DMS 273 (cell line): ENCODE data around the gene SMAD7.

Experiments
- DNase-seq: peaks from one replicate; lab custom pipeline; 2025; ENCODE audit not compliant: unreplicated experiment; lab: John Stamatoyannopoulos, UW

Gene SMAD7

DNA sequence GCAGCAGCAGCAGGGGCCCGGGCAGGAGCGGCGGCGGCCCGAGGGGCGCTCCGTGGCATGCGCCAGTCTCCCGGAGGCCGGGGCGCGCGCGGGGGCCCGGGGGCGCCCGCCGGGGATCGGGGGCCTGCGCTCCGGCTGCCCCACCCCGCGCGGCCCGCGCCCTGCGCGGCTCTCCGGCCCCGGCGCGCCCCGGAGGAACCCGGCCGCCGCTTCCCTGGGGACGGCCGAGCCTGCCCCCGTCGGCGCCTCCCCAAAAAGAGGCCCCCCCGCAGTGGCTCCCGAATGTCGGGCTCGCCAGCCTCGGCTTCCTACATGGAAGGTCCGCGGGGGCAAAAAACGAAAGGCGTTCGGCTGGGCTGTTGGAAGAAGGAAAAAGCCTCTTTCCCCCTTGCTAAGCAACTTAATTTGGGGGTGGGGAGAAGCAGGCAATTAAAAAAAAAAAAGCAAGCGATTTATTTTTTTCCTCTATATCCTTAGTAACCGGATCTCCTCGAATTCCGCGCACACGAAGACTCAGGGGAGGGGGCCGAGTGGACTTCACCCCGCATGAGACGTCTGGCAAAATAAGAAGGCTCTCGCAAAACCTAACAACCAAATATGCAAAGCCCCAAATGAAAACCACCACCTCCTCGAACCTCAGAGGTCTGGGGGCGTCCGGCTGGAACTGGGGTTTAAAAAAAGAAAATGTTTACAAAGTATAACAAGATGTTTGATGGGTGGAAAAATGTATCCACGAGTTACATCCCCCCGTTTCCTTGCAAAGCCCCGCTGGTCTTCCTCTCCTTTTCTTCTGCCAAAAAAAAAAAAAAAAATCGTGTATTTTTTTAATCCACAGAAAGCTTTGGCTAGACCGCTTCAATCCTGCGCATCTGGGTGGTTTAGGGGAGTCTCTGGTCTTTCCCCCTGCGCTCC lies at the start of gene SMAD7:
TSS of gene SMAD7 (minus strand) at position 430 of the 912 bp plus-strand sequence. CDS start 541 bp downstream, outside the sequence.
- peak; percentile 68 for DNase-seq

DNA sequence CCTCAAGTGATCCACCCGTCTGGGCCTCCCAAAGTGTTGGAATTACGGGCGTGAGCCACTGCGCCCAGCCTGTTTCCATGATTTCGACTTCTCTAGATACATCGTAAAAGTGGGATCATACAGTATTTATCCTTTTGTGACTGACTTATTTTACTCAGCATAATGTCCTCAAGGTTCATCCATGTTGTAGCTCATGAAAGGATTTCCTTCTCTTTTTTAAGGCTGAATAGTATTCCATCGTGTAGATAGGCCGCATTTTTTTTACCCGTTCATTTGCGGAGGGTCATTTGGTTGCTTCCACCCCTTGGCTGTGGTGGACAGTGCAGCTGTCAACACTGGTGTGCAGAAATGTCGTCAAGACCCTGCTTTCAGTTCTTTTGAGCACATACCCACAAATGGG lies 48.8 kb upstream of the SMAD7 start:
- no peak for DNase-seq

DNA sequence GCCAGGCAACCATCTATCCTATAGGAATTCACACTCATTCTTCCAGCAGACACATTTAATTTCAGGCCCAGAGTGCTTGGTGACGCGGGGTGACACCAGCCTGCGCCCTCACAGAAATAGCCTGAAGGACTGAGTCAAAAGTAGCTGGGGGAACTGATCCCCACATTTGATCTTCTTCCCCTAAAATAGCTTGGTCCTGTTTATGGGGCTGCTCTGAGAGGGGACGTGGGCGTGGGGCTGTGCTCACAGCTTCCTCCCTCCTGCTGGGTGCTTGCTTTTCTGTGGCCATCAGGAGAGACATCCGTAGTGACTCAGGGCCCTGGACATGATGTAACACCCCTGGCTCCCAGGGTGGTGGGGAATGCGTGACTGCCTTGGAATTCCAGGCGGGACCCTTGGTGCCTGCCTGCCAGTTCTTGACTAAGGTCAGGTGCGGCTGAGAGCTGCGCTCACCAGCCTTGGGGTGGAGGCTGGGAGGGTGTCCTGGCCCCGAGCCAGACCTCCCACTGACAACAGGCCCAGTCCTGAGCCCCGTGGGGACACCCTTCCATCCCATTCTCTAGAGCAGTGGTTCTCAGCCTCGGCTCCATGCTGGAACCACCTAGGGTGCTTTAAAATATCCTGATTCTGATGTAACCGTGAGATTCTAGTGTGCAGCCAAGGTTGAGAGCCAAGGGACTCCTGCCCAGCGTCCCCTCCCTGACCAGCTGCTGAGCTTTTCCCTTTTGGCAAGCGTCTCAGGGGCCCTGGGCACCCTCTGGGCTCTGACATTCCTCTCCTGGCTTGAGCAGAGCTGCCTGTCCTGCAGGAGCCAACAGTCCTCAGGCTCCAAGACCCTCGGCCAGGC lies 47.4 kb upstream of the SMAD7 start:
- peak; percentile 47 for DNase-seq

DNA sequence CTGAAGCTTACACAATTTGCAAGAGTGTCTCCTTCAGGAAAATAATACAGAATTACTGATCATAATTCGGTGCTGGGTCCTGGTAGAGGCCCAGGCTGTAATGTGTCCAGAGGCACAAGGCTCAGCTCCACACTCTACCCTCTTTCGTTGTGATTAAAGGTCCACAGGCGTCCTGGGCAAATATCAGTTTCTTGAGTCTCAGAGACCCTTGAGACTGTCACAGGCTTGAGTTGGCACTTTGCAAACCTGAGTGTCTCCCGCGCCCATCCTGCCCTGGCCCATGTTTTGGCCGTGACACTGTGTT lies 46.9 kb upstream of the SMAD7 start:
- DNase-seq, result no peak

- DNase-seq, result peak; percentile 25
Observed at GRCh38 chr18:48996901-48997463, 46.2 kb upstream of the SMAD7 start.

DNA sequence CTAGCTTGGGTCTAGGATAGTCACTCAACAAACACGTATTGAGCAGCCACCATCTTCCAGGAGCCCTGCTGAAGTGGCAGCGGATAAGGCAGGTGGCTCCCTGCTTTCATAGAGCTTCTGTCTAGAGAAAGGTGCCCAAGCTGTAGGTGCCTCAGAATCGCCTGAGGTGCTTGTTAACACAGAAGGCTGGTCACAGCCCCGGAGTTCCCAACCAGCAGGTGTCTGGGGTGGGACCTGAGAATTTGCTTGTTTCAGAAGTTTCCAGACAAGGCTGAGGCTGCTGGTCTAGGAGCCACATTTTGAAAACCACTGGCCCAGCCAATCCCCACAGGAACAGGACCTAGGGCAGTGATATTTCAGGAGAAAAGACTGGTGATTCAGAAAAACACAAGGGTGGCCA lies 45.3 kb upstream of the SMAD7 start:
- no peak for DNase-seq

DNA sequence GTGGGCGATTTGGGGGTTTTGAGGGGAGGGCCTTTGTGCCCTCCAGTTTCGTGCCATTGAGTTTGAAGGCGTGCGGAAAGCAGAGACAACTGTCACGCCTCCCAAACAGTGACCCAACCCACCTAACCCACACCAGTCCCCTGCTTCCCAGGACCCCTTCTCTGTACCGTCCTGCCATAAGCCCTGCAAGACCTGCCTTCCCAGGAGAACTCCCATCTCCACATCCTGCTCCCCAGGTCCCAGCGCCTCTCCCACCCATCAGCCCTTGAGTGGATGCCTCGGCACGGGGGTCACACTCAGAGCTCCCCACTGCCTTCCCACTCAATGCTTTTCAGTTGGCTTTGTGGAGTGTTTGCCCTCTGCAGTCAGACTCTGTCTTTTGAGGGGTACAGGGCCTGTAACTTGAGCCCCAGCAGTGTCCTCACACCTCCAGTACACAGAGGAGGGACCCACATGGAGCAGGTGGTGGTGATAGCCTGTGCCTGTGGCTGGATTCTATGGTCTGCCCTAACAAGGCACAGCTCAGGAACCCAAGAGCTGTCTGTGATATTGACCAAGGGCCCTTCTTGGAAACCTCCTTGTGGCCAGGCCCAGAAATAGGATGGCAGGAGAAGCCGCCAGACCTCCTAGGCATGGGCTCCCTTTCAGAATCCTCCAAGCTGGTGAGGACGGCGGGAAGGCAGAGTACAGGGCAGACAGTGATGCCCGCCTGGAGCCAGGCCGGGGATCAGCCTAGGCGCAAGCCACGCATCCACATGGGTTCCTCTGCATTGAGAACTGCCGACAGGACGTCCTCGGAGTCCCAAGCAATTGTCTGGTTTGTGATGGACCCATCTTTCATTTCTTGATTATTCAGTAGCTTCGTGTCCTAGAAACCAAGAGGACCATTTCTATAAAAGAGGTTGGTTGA lies 44.4 kb upstream of the SMAD7 start:
- DNase-seq, result no peak

DNA sequence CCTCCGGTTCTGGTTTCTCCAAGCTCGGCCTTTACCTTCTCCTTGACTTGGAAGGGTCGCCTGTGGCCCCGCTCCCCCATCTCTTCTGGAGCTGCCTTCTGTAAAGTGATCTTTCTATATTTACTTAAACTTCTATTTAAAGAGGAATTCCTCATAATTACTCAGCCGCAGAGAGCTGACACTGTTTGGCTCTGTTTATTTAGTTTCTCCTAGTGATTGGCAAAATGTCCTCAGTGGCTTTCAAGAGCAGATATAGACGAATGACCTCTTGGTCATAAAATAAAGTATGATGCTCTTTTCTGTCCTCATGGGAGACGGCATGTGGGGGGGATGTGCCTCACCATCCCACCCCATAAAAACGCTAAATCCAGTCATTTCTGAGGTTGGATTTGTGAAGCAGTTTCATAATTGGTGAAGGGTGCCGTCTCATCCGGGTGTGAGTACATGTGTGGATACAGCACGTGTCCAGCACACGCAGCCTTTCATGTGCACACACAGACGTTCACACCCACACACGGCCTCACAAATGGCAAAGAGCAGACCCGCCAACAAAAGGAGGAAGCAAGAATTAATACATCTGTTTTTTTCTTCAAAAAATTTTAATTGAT lies 43.4 kb upstream of the SMAD7 start:
- no peak for DNase-seq

DNA sequence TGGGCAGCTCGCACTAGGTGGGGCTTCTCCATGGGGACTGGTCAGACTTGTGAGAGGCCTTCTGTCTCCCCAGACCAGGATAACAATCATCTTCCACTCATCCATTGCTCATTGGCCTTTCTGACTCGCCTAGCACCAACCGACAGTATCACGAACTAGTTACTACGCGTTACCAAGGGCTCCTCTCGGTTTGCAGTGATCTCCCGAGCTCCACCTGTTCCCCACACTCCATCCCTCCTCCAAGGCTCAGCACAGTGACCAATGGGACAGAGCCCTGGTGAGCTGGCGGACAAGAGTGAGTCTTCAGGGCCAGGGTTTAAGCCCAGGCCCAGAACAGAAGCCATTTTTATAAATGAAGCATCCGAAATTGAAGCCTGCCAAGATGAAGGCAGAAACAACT lies 42.8 kb upstream of the SMAD7 start:
- DNase-seq, result no peak

- DNase-seq, result no peak
Observed at GRCh38 chr18:48992791-48993555, 42.2 kb upstream of the SMAD7 start.

- no peak for DNase-seq
Observed at GRCh38 chr18:48992133-48992532, 41.4 kb upstream of the SMAD7 start.

DNA sequence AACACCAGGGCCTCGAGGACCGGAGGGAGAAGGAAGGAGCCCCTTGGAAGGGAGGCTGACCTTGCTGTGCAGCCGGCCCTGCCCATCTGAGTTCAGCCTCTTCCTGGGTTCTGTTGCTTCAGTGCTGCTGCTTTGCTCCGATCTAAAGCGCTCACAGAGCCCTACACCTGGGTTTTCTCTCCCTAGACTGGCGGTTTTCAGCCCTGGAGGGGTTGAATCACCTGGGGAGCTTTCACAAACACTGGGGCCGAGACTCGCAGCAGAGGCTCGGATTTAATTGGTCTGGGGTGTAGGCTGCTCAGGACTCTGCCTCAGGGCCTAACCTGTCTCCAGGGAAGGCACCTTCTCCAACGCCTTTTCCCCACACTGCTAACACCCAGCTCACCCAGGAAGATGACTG lies 40.9 kb upstream of the SMAD7 start:
- no peak for DNase-seq

GRCh38 chr18:48991319-48991660 lies 40.5 kb upstream of the SMAD7 start:
- DNase-seq, result no peak

GRCh38 chr18:48990481-48991318 lies 39.9 kb upstream of the SMAD7 start:
- no peak for DNase-seq

DNA sequence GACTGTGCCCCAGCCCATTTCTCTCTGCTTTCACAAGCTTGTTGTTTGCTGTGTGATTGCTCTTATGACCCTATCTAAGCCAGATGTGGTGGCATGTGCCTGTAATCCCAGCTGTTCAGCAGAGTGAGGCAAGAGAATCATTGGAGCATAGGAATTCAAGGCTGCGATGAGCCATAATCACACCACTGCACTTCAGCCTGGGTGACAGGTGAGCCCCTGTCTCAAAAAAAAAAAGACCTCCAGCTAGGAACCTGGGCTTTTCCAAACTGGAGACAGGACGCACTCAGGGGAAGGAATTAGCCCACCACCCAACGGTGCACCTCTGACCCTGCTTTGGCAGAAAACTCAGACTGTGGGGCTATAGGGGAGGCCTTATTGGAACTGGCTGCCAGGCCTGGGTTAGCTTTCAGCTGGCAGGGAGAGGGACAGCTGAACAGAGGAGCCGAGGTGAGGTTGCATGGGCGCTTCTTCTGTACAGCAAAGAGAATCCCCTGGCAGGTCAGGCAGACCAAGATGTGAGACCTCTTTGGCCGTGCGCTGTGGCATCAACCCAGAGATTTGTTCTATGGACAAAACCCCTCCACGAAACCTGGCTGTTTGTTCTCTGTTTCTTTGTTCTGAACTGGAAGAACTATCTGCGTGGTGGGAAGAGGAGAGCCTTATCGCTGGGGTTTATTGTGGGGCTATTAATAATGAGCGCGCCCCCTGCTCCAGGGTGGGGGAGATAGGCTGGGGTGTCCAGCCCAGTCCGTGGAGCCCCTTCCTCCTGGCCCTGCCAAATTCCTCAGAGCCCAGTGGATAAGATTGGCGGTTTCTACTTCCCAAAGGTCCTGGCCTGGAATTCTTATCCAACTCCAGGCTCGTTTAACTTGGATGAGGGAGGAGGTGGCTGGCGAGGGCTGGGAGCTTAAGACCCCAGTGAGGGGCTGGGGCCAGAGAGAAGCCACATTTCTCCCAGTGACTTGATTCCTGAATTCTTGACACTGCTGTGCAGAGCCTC lies 38.8 kb upstream of the SMAD7 start:
- no peak for DNase-seq

DNA sequence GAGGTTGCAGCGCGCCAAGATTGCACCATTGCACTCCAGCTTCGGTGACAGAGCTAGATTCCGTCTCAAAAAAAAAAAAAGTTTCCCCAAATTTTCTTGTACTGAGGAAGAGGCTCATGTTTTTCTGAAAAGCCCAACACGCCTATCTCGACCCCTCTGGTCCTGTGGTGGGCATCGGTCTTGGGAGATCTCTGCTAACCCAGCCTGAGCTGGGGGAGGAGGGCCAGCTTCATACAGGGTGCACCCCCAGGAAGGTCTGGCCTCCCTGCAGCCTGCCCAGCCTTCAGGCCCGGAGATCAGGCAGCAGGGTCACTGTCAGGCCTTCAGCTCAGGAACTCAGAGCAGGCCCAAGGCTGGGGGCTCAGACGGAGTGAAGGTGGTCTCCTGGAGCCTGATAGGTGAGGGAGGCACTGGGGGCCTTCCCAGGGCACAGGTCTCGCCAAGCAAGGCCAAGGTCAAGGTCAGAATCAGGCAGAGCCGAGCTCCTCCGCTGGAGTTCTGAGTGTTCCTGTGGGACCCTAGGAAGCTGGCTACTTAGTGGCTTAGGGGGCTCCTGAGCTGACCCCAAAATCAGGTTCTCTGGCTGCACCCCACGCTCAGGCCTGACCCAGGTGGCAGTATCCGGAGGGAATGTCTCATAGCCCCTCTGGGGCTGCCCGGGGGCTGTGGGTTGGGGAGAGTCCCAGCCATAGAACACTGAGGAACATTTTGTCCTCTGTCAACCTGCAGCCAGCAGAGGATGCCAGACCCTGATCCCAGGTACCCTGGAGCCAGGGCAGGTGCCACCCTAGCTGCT lies 37.9 kb upstream of the SMAD7 start:
- DNase-seq, result no peak

- DNase-seq, result no peak
Observed at GRCh38 chr18:48987821-48988220, 37.1 kb upstream of the SMAD7 start.
